Glutamatergic neuron (in vitro differentiated cells): ENCODE data around the gene ABHD1. TPM values are rescaled to one million over a fixed set of nuclear protein-coding genes. Genes with fewer than 3 reads are reported as not detected.

Experiments used
- DNase-seq: peaks from one replicate; pipeline ENCODE4 v3.0.0; 2022
- H3K27ac Mint-ChIP-seq: one replicate; pipeline ENCODE4 v1.8.0; 2020; ENCODE audit warnings: mild to moderate bottlenecking, mixed read lengths, inconsistent platforms; ENCODE audit not compliant: unreplicated experiment
- H3K27me3 Mint-ChIP-seq: one replicate; pipeline ENCODE4 v1.8.0; 2020; ENCODE audit warnings: mild to moderate bottlenecking, moderate library complexity, mixed read lengths, inconsistent platforms; ENCODE audit not compliant: unreplicated experiment
- H3K36me3 Mint-ChIP-seq: one replicate; pipeline ENCODE4 v1.8.0; 2020; ENCODE audit warnings: mild to moderate bottlenecking, mixed read lengths, inconsistent platforms; ENCODE audit not compliant: unreplicated experiment
- H3K4me1 Mint-ChIP-seq: one replicate; pipeline ENCODE4 v1.8.0; 2020; ENCODE audit warnings: mild to moderate bottlenecking, low read depth, mixed read lengths, inconsistent platforms; ENCODE audit not compliant: unreplicated experiment
- H3K4me3 Mint-ChIP-seq: one replicate; pipeline ENCODE4 v1.8.0; 2020; ENCODE audit warnings: mild to moderate bottlenecking, mixed read lengths, inconsistent platforms; ENCODE audit not compliant: unreplicated experiment
- H3K9me3 Mint-ChIP-seq: one replicate; pipeline ENCODE4 v1.8.0; 2020; ENCODE audit warnings: mild to moderate bottlenecking, moderate library complexity, mixed read lengths, inconsistent platforms; ENCODE audit not compliant: unreplicated experiment
- total RNA-seq: library from RNA; stranded (reverse); fragmentation: NEBNext Ultra II Directional; extraction: Animal tissue kit (Norgen Biotek cat#: 25700); gene quantifications from one replicate; pipeline ENCODE4 v1.2.1, GENCODE V29; 2021; ENCODE audit not compliant: unreplicated experiment
- TF ChIP-seq, protein P1 (sequence below): fragments of 200-600 bp; sonication (generic); IDR thresholded peaks from one replicate; pipeline ENCODE4 v1.5.0; 2021; ENCODE audit not compliant: partially characterized antibody, unreplicated experiment

ABHD1 gene
- total RNA-seq, 1 donor from 2014 or later = not detected

- TF ChIP-seq, protein P1, sequence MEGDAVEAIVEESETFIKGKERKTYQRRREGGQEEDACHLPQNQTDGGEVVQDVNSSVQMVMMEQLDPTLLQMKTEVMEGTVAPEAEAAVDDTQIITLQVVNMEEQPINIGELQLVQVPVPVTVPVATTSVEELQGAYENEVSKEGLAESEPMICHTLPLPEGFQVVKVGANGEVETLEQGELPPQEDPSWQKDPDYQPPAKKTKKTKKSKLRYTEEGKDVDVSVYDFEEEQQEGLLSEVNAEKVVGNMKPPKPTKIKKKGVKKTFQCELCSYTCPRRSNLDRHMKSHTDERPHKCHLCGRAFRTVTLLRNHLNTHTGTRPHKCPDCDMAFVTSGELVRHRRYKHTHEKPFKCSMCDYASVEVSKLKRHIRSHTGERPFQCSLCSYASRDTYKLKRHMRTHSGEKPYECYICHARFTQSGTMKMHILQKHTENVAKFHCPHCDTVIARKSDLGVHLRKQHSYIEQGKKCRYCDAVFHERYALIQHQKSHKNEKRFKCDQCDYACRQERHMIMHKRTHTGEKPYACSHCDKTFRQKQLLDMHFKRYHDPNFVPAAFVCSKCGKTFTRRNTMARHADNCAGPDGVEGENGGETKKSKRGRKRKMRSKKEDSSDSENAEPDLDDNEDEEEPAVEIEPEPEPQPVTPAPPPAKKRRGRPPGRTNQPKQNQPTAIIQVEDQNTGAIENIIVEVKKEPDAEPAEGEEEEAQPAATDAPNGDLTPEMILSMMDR = no peak
- no peak overlapping the region for H3K4me3 Mint-ChIP-seq
- H3K9me3 Mint-ChIP-seq = peaks cover 14% of the 10 kb centered on the region
Measured at GRCh38 chr2:27081984-27082772, 41.4 kb upstream of the ABHD1 start.

GRCh38 chr2:27082773-27083409, 40.7 kb upstream of the ABHD1 start:
- H3K36me3 Mint-ChIP-seq = peaks cover 6% of the 10 kb centered on the region
- H3K4me1 Mint-ChIP-seq = peaks cover 24% of the 10 kb centered on the region
- H3K9me3 Mint-ChIP-seq = peaks cover 10% of the 10 kb centered on the region
- TF ChIP-seq, protein P1 = no peak
- DNase-seq = no peak
- H3K4me3 Mint-ChIP-seq = no peak overlapping the region
- no peak overlapping the region for H3K27ac Mint-ChIP-seq
- H3K27me3 Mint-ChIP-seq = peaks cover 13% of the 10 kb centered on the region

More at GRCh38 chr2:27081984-27082772, 41.4 kb upstream of the ABHD1 start:
- H3K4me1 Mint-ChIP-seq = peaks cover 28% of the 10 kb centered on the region
- peaks cover 14% of the 10 kb centered on the region for H3K27me3 Mint-ChIP-seq
- no peak for DNase-seq
- no peak overlapping the region for H3K27ac Mint-ChIP-seq
- peaks cover 6% of the 10 kb centered on the region for H3K36me3 Mint-ChIP-seq

DNA sequence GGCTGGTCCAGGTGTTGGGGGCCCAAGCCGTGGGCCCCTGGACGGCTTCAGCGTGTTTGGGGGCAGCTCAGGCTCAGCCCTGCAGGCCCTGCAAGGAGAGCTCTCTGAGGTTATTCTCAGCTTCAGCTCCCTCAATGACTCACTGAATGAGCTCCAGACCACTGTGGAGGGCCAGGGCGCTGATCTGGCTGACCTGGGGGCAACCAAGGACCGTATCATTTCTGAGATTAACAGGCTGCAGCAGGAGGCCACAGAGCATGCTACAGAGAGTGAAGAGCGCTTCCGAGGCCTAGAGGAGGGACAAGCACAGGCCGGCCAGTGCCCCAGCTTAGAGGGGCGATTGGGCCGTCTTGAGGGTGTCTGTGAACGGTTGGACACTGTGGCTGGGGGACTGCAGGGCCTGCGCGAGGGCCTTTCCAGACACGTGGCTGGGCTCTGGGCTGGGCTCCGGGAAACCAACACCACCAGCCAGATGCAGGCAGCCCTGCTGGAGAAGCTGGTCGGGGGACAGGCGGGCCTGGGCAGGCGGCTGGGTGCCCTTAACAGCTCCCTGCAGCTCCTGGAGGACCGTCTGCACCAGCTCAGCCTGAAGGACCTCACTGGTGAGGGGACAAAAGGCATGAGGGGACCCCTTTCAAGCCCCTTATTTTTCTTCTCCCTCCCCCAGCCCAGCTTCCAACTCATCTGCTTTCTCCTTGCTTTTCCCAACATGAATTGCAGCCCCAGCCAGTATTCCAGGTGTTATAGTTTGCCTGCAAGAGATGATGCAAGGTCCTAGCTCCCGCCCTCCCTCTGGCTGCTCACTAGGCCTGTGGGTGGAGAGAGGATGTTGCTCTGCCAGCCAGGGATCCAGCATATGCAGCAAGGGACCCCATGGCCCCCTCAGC, 40.0 kb upstream of the ABHD1 start:
- Mint-ChIP-seq H3K27ac (no peak overlapping the region), H3K4me3 (peak overlapping the region; percentile 55), H3K36me3 (peaks cover 6% of the 10 kb centered on the region), H3K4me1 (peaks cover 23% of the 10 kb centered on the region), H3K27me3 (peaks cover 12% of the 10 kb centered on the region), H3K9me3 (peaks cover 9% of the 10 kb centered on the region)
- no peak for DNase-seq
- TF ChIP-seq, protein P1 = no peak

DNA sequence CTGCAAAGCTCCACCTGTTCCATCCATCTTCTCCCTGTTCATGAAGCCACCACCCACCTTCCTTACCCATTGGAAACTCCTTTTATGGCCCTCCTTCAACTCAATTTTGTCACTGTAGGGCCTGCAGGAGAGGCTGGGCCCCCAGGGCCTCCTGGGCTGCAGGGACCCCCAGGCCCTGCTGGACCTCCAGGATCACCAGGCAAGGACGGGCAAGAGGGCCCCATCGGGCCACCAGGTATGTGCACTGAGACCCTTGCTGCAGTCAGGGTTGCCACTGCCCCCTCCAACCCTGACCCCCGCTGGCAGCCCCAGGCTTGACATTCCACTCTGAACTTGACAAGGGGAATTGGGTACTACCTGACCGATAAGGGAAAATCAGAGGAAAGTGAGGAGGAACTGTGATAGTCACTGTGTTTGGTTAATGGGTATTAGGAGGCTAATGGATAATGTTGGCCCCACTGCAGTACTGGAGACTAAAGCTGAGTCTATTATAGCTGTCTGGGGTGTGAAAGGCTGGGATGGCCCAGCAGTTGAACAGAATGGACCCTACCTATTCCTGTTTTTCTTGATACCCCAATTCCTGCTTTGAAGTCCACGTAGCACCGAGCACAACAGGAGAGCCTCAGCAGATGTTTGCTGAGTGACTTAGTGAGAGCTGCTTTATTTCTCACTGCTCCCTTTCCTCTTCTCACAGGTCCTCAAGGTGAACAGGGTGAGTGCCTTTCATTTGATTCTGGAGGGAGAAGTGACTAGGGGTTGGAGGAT, 39.1 kb upstream of the ABHD1 start:
- no peak overlapping the region for H3K27ac Mint-ChIP-seq
- no peak overlapping the region for H3K4me3 Mint-ChIP-seq
- no peak for DNase-seq
- H3K27me3 Mint-ChIP-seq = peaks cover 12% of the 10 kb centered on the region
- H3K9me3 Mint-ChIP-seq = peaks cover 9% of the 10 kb centered on the region
- H3K36me3 Mint-ChIP-seq = peaks cover 6% of the 10 kb centered on the region
- peaks cover 21% of the 10 kb centered on the region for H3K4me1 Mint-ChIP-seq
- TF ChIP-seq, protein P1 = no peak
